Omental fat pad (tissue), 4 donors: Measurements from ENCODE around the gene CAPRIN2. TPM values are rescaled to one million over a fixed set of nuclear protein-coding genes. Genes with fewer than 3 reads are reported as not detected.

Source experiments
- ATAC-seq: fragments of 150-250 bp; one replicate; pipeline ENCODE4 v1.9.1; 2016; ENCODE audit warnings: mild to moderate bottlenecking, moderate library complexity; ENCODE audit not compliant: low FRiP score
- DNase-seq: peaks from one replicate; pipeline ENCODE4 v3.0.0-alpha.2; 2019; ENCODE audit warnings: low spot score
- total RNA-seq, 4 donors: library from RNA; depleted of rRNA; stranded (reverse); fragments of >200 nt; gene quantifications; one replicate each; pipeline ENCODE4 v1.1.0, GENCODE V29; 2016
- TF ChIP-seq, protein P1 (sequence below), 3 donors: fragments of 450-650 bp; IDR thresholded peaks; one replicate each; pipeline ENCODE4 v1.5.1; 2016 to 2017; ENCODE audit warnings: antibody characterized with exemption in 3 of 3, mild to moderate bottlenecking in 3 of 3, moderate library complexity in 2 of 3

Gene CAPRIN2
- total RNA-seq, 4 donors from 2014 or later: 18.0 to 31.4 (median 19.7) TPM

GRCh38 chr12:30784508-30784907 is 29.8 kb upstream of the CAPRIN2 start:
- TF ChIP-seq, protein P1, sequence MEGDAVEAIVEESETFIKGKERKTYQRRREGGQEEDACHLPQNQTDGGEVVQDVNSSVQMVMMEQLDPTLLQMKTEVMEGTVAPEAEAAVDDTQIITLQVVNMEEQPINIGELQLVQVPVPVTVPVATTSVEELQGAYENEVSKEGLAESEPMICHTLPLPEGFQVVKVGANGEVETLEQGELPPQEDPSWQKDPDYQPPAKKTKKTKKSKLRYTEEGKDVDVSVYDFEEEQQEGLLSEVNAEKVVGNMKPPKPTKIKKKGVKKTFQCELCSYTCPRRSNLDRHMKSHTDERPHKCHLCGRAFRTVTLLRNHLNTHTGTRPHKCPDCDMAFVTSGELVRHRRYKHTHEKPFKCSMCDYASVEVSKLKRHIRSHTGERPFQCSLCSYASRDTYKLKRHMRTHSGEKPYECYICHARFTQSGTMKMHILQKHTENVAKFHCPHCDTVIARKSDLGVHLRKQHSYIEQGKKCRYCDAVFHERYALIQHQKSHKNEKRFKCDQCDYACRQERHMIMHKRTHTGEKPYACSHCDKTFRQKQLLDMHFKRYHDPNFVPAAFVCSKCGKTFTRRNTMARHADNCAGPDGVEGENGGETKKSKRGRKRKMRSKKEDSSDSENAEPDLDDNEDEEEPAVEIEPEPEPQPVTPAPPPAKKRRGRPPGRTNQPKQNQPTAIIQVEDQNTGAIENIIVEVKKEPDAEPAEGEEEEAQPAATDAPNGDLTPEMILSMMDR (IDR thresholded peaks at IDR 0.05): no peak
- DNase-seq: no peak
- no peak for ATAC-seq

- TF ChIP-seq, protein P1 (IDR thresholded peaks at IDR 0.05): no peak
- ATAC-seq (no peak), DNase-seq (no peak)
These were observed 29.2 kb upstream of the CAPRIN2 start for GRCh38 chr12:30783946-30784345.

GRCh38 chr12:30782316-30783173 is 27.8 kb upstream of the CAPRIN2 start:
- TF ChIP-seq, protein P1 (IDR thresholded peaks at IDR 0.05): no peak
- DNase-seq: no peak
- no peak for ATAC-seq

DNA sequence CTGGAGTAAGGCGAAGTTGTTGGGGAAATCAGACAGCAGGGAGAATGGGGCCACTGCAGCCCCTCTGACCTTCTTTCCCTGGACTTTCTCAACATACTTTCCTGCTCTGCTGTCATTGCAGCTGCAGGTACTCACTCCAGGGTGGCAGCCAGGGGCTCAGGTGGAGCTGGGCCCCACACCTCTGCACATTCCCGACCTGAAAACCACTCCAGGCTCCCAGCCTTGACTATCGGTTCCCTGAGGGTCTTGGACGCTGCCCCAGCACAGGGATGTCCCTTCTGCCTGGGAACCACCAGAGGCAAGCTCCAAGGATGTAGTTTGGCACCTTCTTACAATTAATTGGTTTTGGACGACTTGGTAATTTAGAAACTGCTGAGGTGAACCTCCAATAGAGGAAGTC is 24.8 kb upstream of the CAPRIN2 start:
- no peak for ATAC-seq
- no peak for DNase-seq
- TF ChIP-seq, protein P1 (IDR thresholded peaks at IDR 0.05): no peak

DNA sequence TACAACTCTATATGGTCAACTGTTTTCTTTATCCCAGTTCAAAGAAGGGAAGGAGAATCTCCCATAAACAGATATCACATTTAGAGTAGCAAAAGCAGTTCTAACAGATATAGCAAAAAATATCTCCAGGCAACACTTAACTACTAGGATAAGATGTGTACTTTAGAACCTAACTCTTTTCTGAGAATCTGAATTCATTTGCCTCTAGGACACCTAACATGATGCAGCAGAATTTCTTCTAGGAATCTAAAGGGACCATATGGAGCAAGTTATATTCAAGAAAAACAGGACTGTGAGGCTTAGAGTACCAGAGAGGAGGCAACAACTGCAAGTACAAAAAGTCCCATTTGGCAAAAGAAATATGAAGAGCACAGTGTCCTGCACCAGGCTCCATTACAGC is 24.4 kb upstream of the CAPRIN2 start:
- DNase-seq (no peak), ATAC-seq (no peak)
- TF ChIP-seq, protein P1 (IDR thresholded peaks at IDR 0.05): no peak

- no peak for DNase-seq
- no peak for ATAC-seq
- TF ChIP-seq, protein P1 (IDR thresholded peaks at IDR 0.05): no peak
These were observed 19.8 kb upstream of the CAPRIN2 start for GRCh38 chr12:30774599-30774998.

DNA sequence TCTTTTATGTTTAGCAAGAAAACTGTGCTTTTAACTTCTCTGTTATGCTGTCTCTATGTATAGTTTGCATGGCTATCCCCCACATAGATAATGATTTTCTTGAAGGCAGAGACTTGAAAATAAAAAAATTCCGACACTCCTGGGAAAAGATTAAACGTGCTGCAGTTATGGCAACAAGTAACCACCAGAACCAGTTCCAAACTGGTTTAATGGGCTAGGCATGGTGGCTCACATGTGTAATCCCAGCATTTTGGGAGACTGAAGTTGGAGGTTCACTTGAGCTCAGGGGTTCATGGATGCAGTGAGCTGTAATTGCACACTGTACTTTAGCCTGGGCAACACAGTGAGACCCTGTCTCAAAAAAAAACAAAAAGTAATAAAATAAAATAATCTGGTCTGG is 15.1 kb upstream of the CAPRIN2 start:
- DNase-seq (no peak), ATAC-seq (no peak)
- TF ChIP-seq, protein P1 (IDR thresholded peaks at IDR 0.05): no peak
